ENCODE results near the gene STPG4.
"Not testable (repeated sequence)": the region's sequence is repeated elsewhere in the genome, so short reads cannot be mapped to it uniquely, and the experiment has no call there.

The STPG4 gene

DNA sequence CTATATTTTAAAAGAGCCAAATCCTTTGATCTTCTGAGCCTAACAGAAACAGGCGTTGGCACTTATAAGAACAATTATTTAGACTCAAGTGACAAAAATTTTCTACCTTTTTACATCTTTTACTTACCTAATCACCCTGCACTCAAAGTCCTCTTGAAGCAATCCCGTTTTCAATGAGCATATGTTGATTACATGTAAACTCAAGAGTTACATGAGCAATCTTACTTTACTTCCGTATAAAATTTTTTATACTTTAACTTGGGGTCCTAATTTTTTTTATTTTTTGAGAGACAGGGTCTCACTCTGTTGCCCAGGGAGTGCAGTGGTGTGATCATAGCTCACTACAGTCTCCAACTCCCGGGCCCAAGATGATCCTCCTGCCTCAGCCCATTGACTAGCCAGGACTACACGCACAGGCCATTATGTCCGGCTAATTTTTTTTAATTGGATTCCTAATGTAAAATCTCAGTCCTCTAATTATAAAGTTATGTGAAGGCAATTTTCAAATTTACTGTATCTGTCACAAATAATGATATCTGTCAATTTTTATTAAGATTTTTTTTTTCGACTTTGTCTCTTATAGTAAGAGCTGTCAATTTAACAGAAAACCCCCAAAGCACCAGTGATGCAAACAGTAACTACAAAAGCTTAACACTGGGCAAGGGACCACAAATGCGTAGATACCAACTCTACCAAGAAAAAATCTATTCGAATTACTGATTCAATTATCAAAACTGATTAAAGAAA is 19.1 kb upstream of the STPG4 start:
- no peak for DNase-seq (ENCODE audit: low read depth, low spot score)

DNA sequence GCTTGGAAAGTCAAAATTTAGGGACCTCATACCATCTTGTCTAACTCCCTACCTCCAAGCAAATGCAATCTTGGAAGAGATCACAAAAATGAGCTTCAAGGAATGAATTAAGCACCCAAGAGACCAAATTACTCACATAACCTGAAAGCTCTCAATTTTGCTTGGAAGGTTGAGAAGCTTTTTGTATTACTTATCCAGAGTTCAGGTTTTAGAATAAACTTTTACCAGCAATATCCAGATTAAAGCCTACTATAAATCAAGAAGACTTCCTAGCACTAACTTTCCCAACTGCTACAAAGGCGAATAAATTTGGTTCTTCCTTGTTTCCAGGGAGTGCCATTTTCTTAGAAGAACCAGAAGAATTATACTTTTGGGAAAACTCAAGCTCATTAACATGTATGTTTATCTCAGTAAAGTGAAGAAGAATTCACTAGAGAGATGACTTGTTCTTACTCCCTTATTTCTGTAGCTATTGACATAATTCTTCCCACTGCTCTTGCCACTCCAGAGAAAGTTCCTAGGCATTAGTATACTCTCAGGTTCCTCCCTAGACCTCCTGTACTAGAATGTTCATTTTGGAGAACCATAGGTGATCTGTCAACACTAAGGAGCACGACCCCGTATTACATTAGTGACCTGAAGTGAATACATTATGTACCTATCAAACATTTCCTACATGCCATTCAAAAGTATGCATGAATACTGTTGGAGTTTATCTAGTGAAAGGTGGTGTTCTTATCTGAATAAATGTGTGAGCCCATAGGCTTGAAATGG is 18.0 kb upstream of the STPG4 start:
- no peak for DNase-seq (ENCODE audit: low read depth, low spot score)

DNA sequence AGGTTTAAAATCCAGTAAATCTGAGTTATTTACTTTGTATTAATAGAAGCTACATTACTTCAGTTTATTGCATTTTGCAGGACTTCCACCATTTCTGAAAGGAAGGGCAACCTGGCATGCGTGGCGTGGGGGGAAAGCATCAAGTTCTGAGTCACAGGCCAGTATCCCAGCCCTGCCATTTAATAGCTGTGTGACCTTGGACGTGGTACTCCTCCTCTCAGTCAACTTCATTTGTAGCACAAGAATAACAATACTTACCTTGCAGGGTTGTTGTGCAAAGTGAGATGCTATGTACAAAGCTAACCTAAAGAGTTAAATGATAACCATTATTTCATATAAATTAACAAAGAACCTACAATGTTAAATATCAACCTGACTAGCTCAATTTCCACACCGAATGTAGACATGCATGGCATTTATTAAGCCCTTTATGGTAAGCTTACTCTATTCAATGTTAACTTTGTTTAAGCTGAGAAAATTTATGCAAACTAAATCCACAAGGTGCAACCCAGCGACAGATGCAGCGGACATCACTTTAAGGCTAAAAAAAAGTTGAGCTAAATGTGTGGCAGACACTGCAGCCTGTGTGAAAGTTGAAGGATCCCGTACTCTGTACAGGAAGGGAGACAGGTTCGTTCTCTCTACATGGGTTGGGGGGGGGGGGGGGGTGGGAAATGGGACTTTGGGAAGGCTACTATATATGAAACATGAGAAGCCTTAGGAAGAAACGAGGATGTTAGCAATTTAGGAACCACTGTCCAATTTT is 17.2 kb upstream of the STPG4 start:
- DNase-seq (ENCODE audit: low read depth, low spot score) = no peak

DNA sequence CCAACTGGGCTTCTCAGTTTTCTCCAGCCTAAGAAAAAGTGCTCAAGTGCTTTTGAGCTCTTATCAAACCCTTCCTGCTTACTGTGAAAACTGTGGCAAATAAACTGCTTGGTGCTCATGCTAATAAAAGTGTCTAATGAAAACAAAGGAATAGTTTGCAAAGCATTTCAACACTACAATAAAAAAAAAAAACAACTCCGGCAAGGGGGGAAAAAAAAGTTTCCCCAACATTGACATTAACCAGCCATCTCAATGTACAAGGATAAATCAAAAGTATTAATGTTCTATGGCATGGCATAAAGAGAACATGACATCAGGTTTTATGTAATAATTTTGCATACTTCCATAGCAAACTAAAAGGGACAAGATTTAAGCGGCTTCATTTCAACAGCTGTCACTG is 14.7 kb upstream of the STPG4 start:
- DNase-seq (ENCODE audit: low read depth, low spot score) = no peak

DNA sequence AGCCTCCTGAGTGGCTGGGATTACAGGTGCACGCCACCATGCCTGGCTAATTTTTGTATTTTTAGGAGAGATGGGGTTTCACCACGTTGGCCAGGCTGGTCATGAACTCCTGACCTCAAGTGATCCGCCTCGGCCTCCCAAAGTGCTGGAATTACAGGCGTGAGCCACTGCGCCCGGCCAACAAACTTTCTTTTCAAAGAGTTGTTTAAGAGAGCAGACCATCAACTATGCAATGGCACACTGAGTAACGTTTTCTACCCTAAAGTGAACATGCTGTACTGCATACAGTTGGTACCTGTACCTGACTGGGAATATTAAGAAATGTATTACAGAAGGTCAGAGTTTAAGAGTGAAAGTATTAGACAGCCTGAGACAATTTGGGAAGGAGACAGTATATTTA is 13.8 kb upstream of the STPG4 start:
- not testable (repeated sequence) for DNase-seq (ENCODE audit: low read depth, low spot score)

DNA sequence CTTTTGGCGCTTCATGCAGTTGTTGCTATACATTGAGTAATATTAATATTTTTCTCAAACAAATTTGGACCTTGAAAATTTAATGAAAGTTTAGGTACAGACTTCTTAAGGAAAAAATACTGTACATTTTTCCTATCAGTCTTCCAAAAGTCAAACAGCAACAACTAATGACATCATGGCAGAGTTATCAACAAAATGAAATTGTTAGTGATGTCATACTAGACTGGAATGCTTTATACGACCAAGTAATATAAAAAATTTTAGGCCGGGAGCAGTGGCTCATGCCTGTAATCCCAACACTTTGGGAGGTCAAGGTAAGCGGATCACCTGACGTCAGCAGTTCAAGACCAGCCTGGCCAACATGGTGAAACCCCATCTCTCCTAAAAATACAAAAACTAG is 12.0 kb upstream of the STPG4 start:
- DNase-seq (ENCODE audit: low read depth, low spot score) = no peak

DNA sequence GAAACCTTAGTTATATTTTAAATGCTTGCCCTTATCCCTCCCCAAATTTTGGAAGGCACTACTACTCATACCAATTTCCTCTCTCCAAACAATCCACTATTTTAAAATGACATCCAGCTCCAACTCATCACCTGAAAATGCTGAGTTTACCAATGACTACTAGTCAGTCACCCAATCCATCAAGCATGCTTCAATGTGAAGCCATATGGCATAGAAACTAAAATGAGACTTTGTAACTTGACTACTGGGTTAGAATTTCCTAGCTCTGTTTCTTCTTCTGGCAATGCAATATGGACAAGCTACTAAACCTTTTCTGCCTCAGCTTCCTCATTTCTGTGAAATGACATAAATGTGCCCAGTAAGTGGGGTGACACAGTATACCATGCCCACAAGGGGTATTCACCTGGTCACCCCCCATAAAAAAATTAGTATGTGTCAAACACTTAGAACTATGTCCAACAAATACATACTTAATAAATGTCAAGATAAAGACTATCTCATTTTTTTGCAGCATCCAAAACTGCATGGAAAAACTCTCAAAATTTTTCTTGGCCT is 10.0 kb upstream of the STPG4 start:
- DNase-seq (ENCODE audit: low read depth, low spot score) = no peak

DNA sequence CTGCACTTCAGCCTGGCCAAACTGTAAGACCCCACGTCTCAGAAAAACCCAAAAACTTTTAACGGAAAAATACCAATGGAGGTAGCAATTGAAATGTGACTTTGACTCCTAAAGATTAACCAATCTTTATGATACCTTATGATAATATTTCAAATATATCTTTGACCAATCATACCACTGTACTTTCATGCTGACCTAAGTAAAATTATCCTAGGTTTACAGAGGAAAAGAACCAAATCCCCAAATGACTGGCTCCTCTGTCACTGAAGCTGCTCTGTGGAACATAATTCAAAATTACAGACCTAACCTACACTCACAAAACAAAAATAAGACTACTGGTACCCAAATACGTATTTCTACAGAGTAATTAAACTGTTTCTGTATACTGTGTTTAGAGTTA is 7.7 kb upstream of the STPG4 start:
- no peak for DNase-seq (ENCODE audit: low read depth, low spot score)

DNA sequence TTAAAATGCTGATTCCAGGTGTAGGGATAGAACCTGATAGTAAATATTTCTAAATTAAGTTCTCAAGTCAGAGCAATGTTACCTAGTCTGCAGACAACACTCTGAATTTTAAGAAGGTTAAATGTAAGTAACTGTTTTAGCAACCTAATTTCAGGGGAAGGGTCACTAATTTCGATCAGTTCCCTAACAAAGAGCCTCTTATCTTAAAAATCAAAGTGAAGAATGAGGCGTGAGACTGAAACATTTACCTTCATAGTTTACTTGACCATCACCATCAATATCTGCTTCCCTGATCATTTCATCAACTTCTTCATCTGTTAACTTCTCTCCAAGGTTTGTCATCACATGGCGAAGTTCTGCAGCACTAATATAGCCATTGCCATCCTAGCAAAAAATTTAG is 6.4 kb upstream of the STPG4 start:
- DNase-seq (ENCODE audit: low read depth, low spot score) = no peak

DNA sequence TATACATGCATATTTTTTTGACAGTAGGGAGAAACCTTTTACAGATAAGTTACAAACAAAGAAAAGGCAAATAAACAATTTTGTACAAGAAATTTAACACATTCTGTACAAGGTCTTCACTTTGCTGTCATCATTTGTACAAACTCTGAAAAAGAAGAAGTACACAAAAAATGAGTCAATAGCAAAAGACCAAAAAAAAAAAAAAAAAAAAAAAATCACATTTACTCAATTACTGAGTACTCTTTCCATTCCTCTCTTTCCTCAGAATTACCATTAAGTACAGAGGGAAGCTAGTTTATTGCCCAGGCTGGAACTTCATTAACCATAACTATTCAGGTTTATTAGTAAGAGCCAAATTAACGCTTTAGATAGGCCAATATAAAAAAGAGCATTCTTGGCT is 5.6 kb upstream of the STPG4 start:
- DNase-seq (ENCODE audit: low read depth, low spot score) = no peak

DNA sequence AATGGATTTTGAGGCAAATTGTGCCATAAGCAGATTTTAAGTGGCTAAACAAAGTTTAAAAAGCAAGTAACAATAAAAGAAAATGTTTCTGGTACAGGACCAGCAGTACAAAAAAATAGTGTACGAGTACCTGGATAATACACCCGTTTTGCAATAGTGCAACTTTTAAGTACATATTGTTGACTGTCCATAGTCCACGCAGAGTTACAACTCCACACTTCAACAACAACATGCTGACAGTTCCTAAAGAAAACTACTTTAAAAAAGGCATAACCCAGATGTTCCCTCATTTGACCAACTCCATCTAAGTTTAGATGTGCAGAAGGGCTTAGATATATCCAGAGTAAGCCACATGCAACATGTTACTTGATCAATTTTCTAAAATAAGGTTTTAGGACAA is 5.1 kb upstream of the STPG4 start:
- DNase-seq (ENCODE audit: low read depth, low spot score) = no peak

DNA sequence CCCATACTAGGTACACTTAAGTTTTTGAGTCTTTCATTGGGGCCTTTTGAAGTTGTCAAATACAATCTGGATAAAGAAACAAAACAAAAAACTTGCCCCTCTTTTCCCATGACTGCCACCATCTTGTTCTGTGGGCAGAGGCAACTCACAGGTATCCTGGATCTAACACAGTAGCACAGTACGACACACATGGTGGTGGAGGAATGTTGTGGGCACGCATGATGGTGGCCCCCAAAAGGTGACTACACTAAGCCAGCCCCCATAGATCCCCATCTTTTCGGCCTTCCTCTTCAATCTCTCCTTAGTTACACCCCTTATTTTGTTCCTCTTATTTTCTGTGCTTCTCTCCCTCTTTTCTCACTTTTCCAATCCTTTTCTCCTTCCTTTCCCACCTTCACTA is 4.5 kb upstream of the STPG4 start:
- DNase-seq (ENCODE audit: low read depth, low spot score) = no peak

DNA sequence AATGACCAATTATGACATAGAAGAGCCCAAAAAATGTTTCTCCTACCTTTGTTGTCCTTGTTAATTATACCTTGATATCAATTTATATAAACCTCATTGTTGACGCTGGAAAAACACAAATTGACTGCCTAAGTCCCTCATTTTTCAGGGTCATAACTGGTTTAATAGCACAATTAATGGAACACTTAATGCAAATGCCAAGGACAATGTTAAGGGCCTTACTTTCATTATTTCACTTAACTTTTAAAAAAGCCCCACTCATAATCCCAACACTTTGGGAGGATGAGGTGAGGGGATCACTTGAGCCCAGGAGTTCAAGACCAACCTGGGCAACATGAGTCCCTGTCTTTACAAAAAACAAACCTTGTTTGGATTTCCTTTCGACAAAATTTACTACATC is 3.5 kb upstream of the STPG4 start:
- no peak for DNase-seq (ENCODE audit: low read depth, low spot score)

DNA sequence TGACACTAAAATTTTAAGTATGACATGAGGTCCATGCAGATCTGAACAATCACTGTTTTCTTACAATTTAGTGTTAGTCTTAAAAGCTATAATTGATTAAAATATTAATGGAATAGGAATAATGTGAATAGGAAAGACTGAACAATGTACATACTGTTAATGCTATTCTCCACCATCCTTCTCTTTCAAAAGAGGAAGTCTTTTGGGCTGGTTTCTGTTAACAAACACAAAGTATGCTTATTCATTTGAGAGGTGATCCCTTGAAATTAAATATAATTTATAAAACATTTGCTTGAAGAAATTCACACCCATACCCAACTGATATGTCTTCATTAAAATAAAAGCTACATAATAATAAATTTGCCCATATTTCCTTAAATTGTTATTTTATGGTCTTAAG is 2.3 kb downstream of the STPG4 start:
- DNase-seq (ENCODE audit: low read depth, low spot score) = no peak

DNA sequence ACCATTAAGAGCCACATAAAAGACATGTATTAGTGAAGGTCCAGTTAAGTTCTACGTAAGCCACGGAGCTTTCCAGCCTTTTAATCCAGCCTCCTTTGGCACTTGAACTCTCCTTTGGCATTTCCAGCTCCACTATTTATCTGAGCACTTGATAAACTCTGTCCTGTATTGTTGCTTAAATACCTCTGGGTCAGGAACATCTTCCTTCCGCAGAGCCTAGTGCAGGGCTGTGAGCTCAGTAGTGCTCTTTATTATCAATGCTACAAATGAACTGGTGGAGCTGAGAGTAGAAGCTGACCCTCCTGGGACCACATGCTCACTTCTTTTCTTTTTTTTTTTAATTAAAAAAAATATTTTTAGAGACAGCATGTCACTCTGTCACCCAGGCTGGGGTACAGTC is 4.9 kb downstream of the STPG4 start:
- DNase-seq (ENCODE audit: low read depth, low spot score) = no peak

DNA sequence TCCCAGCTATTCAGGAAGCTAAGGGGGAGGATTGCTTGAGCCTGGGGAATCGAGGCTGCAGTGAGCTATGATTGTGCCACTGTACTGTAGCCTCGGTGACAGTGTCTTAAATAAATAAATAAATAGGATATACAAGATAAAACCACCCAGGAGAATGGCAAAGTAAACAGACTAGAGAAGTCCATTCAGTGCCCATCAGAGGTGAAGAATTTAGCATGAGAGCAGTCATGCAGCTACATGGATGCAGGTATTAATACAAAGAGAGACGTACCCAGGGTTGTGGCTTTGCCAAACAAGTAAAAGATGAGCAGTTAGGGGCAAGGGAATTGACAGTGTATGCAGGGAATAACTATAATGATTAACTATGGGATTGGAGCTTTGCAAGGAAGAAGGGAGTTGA is 8.1 kb downstream of the STPG4 start:
- no peak for DNase-seq (ENCODE audit: low read depth, low spot score)

DNA sequence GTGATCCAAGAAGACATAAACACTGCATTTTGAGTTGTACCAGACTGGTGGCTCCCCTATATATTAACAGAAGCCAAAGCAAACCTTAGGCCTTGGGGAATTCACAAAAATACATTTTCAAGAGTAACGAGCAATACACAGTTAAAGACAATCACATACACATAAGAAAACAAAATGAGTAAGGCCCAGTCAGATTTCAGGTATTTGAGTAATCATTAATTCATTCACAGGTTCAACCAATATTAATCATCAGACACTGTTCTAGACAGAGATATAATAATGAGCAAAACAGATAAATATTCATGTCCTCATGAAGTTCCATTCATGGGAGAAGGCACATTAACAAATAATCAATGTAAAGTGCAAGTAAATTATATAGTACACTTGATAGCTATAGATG is 9.6 kb downstream of the STPG4 start:
- DNase-seq (ENCODE audit: low read depth, low spot score) = no peak

DNA sequence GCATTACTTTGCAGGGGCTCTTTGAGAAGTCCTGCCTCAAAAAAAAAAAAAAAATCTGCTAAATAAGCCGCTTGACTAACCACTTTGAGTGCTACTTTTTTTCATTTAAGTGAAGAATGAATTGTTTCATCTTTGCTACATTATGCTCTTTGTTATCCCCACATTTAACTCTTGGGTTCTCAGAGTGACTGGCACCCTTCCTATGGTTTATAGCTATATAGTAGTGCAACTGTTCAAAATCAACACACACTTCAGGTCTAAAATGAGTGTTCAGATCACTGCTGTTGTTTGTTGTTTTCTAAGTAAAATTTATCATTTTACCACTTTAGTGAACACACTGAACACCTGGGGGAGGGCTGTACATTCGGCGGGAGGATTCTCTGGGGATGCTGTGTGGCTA is 13.6 kb downstream of the STPG4 start:
- no peak for DNase-seq (ENCODE audit: low read depth, low spot score)

DNA sequence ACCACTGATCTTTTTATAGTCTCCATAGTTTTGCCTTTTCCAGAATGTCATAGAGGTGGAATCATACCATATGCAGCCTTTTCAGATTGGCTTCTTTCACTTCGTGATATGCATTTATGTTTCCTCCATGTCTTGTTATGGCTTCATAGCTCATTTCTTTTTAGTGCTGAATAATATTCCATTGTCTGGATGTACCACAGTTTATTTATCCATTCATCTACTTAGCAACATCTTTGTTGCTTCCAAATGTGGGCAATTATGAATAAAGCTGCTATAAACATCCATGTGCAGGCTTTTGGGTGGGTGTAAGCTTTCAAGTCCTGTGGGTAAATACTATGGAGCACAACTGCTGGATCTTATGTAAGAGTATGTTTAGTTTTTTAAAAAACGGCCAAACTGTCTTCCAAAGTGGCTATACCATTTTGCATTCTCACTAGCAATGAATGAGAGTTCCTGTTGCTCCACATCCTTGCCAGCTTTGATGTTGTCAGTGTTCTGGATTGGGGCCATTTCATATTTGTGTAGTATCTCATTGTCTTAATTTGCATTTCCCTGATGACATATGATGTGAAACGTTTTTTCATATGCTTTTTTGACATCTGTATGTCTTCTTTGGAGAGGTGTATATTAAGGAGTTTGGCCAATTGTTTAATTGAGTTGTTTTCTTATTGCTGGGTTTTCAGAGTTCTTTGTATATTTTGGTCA is 20.6 kb downstream of the STPG4 start:
- DNase-seq (ENCODE audit: low read depth, low spot score) = no peak

DNA sequence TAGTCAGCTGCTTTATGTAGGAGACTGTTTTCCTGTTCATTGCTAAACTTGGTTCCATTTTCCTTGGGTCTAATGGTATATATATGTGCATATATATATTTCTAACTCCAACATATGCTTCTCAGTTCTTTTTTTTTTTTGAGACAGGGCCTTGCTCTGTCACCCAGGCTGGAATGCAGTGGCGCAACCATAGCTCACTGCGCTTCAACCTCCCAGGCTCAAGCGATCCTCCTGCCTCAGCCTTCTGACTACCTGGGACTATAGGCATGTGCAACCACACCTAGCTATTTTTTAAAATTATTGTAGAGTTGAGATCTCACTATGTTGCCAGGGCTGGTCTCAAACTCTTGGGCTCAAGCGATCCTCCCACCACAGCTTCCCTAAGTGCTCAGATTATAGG is 22.1 kb downstream of the STPG4 start:
- no peak for DNase-seq (ENCODE audit: low read depth, low spot score)

DNA sequence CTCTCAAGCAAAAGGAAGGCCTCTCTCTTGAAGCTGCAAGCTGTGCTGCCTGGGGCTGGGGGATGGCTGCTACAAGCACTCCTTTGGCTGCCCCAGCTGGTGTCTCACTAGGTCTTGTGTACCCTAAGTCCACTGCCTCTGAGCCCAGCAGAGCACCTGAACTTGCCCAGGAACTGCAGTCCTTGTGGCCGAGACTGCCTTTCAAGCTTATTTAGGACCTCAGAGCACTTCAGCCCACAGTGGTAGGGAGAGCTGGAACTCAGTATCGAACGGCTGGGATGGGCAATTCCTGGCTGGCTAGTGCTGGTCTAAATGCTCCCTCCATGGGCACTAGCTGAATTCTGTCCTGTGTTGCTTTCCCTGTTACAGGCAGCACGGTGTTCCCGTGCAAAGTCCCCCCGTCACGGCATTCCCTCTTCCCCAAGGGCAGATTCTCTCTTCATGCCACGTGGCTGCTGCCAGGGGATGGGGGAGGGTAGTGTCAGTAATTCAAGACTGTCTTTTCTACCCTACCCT is 25.9 kb downstream of the STPG4 start:
- DNase-seq (ENCODE audit: low read depth, low spot score) = no peak

DNA sequence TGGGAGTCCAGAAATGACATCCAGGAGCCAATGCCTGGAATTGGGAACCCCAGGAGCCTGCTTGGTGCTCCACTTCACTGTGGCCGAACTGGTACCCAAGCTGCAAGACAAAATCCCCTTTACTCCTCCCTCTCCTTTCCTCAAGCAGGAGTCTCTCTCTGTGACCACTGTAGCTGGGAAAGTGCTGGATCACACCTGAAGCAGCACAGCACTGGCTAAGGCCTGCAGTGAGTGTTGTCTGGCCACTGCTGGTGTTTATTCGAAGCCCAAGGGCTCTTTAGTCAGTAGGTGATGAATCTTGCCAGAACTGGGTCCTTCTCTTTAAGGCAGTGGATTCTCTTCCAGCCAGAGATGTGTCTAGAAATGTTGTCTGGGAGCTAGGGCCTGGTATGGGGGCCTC is 26.4 kb downstream of the STPG4 start:
- no peak for DNase-seq (ENCODE audit: low read depth, low spot score)
